Gastrocnemius medialis (tissue), 4 donors: ENCODE results near the gene LAMA1.

ENCODE experiments used
- POLR2A ChIP-seq, 2 donors: fragments of 450-650 bp; IDR thresholded peaks; one replicate each; pipeline ENCODE4 v1.6.1; 2017; ENCODE audit warnings: antibody characterized with exemption in 2 of 2, mild to moderate bottlenecking in 2 of 2, moderate library complexity in 2 of 2
- TF ChIP-seq, protein P1 (sequence below), 5 experiments: fragments of 450-650 bp in 3 of 5; fragments of 200-600 bp in 2 of 5; sonication (generic) in 2 of 5; IDR thresholded peaks in 4 of 5; conservative IDR thresholded peaks in 1 of 5; 1 replicate in 4 of 5; 2 replicates in 1 of 5; pipeline ENCODE4 v1.5.1; 2016 to 2019; ENCODE audit warnings: antibody characterized with exemption in 5 of 5, mild to moderate bottlenecking in 3 of 5, moderate library complexity in 3 of 5

DNA sequence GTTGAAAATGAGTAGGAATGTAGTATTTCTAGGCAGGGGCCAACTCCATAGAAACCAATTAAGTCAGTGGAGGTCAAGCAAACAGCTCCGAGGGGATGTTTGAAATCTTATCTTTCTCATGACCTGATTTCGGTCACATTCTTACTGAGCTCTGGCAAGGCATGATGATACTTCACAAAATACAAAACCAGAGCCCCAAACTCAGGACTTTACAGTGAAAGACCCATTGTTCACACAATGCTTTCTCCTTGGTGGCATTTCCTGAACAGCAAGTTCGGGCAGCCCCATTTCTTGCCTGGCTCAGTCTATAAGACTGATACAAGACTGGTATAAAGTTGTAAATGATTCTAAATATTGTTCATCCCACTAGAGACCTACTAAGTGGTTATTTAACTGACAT lies 53.3 kb downstream of the LAMA1 start:
- TF ChIP-seq, protein P1, sequence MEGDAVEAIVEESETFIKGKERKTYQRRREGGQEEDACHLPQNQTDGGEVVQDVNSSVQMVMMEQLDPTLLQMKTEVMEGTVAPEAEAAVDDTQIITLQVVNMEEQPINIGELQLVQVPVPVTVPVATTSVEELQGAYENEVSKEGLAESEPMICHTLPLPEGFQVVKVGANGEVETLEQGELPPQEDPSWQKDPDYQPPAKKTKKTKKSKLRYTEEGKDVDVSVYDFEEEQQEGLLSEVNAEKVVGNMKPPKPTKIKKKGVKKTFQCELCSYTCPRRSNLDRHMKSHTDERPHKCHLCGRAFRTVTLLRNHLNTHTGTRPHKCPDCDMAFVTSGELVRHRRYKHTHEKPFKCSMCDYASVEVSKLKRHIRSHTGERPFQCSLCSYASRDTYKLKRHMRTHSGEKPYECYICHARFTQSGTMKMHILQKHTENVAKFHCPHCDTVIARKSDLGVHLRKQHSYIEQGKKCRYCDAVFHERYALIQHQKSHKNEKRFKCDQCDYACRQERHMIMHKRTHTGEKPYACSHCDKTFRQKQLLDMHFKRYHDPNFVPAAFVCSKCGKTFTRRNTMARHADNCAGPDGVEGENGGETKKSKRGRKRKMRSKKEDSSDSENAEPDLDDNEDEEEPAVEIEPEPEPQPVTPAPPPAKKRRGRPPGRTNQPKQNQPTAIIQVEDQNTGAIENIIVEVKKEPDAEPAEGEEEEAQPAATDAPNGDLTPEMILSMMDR (IDR thresholded peaks at IDR 0.05 in 4 of 5, conservative IDR thresholded peaks at IDR 0.05 in 1 of 5): no peak
- TF ChIP-seq POLR2A (IDR thresholded peaks at IDR 0.05): no peak
